Colonic mucosa (tissue), 4 donors: ENCODE results near the gene EDN3. TPM values are rescaled to one million over a fixed set of nuclear protein-coding genes. Genes with fewer than 3 reads are reported as not detected.
A peak's percentile ranks its signal among the peaks of the same experiment; 100 is the strongest.

Experiments used
- DNase-seq: peaks from one replicate; pipeline ENCODE4 v3.0.0-alpha.2; 2020
- H3K27ac ChIP-seq: fragments of 200-600 bp; one replicate; pipeline ENCODE4 v1.8.0; 2021
- H3K27me3 ChIP-seq: fragments of 200-600 bp; one replicate; pipeline ENCODE4 v1.8.0; 2021
- H3K36me3 ChIP-seq: fragments of 200-600 bp; one replicate; pipeline ENCODE4 v1.8.0; 2021
- H3K4me1 ChIP-seq: fragments of 200-600 bp; one replicate; pipeline ENCODE4 v1.8.0; 2021; ENCODE audit warnings: mild to moderate bottlenecking
- H3K4me3 ChIP-seq: fragments of 200-600 bp; one replicate; pipeline ENCODE4 v1.8.0; 2021
- H3K9ac ChIP-seq, 2 donors: one replicate each; pipeline ENCODE4 v1.7.0; 2013; ENCODE audit warnings: control low read depth in 2 of 2, low read depth in 2 of 2, low read length in 2 of 2
- H3K9me3 ChIP-seq: fragments of 200-600 bp; one replicate; pipeline ENCODE4 v1.8.0; 2021
- CTCF ChIP-seq: fragments of 200-600 bp; IDR thresholded peaks from one replicate; pipeline ENCODE4 v1.8.0; 2022; ENCODE audit warnings: antibody characterized with exemption, mild to moderate bottlenecking
- intact Hi-C: fragments of 100-400 bp; cut with DNase I; formaldehyde crosslinking; loops from one replicate; pipeline ENCODE4 v1.14.1; 2022
- total RNA-seq, 2 donors: library from RNA; stranded (reverse); fragmentation: NEBNext Ultra II Directional in 1 of 2; extraction: Animal tissue kit (Norgen Biotek cat#: 25700) in 1 of 2; gene quantifications; one replicate each; pipeline ENCODE4 v1.2.1, GENCODE V29; 2021
- donor health status: healthy.
- donor health status: DM: no; HTN: no; CAD: no.
- donor health status: DM: no; HTN: no; CAD: no.

The EDN3 gene
- total RNA-seq, 2 donors from 2014 or later, result 11.7 to 28.8 TPM

- intact Hi-C loops, result no loop called here
- Histone ChIP-seq H3K27ac (no peak overlapping the region), H3K9me3 (no peaks in the 10 kb centered on the region), H3K36me3 (no peaks in the 10 kb centered on the region), H3K9ac (no peak overlapping the region), H3K27me3 (peaks cover 5% of the 10 kb centered on the region), H3K4me1 (no peaks in the 10 kb centered on the region), H3K4me3 (no peak overlapping the region)
- no peak for TF ChIP-seq CTCF
- DNase-seq, result no peak
Observed at GRCh38 chr20:59295531-59295930, 4.9 kb upstream of the EDN3 start.

- intact Hi-C loops, result no loop called here
- no peak for TF ChIP-seq CTCF
- Histone ChIP-seq H3K9me3 (no peaks in the 10 kb centered on the region), H3K9ac (no peak overlapping the region), H3K4me3 (no peak overlapping the region), H3K27me3 (peaks cover 14% of the 10 kb centered on the region), H3K36me3 (no peaks in the 10 kb centered on the region), H3K4me1 (no peaks in the 10 kb centered on the region), H3K27ac (no peak overlapping the region)
- DNase-seq, result no peak
Observed at GRCh38 chr20:59297686-59298085, 2.7 kb upstream of the EDN3 start.

GRCh38 chr20:59299945-59300332 lies 472 bp upstream of the EDN3 start:
- Histone ChIP-seq H3K9me3 (no peaks in the 10 kb centered on the region), H3K4me3 (peak overlapping the region; percentile 45), H3K9ac (peak overlapping the region in 1 of 2 donors; percentile 10), H3K4me1 (no peaks in the 10 kb centered on the region), H3K27me3 (peaks cover 14% of the 10 kb centered on the region), H3K27ac (peak overlapping the region; percentile 69), H3K36me3 (no peaks in the 10 kb centered on the region)
- TF ChIP-seq CTCF, result no peak
- intact Hi-C loops, result no loop called here
- peak; percentile 82 for DNase-seq

- no peak overlapping the region for H3K27ac ChIP-seq
- DNase-seq, result no peak
- no peak for TF ChIP-seq CTCF
- H3K9me3 ChIP-seq, result no peaks in the 10 kb centered on the region
- no peaks in the 10 kb centered on the region for H3K4me1 ChIP-seq
- H3K36me3 ChIP-seq, result no peaks in the 10 kb centered on the region
- H3K27me3 ChIP-seq, result peaks cover 14% of the 10 kb centered on the region
- peak overlapping the region in 1 of 2 donors; percentile 25 for H3K9ac ChIP-seq
- intact Hi-C loops, result no loop called here
- peak overlapping the region; percentile 45 for H3K4me3 ChIP-seq
Observed at GRCh38 chr20:59301343-59302007, 1.1 kb downstream of the EDN3 start.

- Histone ChIP-seq H3K9me3 (no peaks in the 10 kb centered on the region), H3K27me3 (peaks cover 4% of the 10 kb centered on the region), H3K9ac (no peak overlapping the region), H3K4me1 (no peaks in the 10 kb centered on the region), H3K36me3 (no peaks in the 10 kb centered on the region), H3K4me3 (no peak overlapping the region), H3K27ac (no peak overlapping the region)
- no peak for DNase-seq
- TF ChIP-seq CTCF, result no peak
- intact Hi-C loops, result no loop called here
Observed at GRCh38 chr20:59305908-59306655, 5.7 kb downstream of the EDN3 start.
